ENCODE results near the gene CST6. TPM values are rescaled to one million over a fixed set of nuclear protein-coding genes. Genes with fewer than 3 reads are reported as not detected.

CST6 gene
- total and polyA plus RNA-seq, 2 donors (not counting 3 experiments of a cell fraction or from before 2014, with no cell fraction given), result 0.46 to 2.2 TPM

GRCh38 chr11:66048547-66049323 lies 36.9 kb downstream of the CST6 start, which contains the start of gene GAL3ST3:
Gene GAL3ST3, minus strand, starts transcription at chr11:66049161. Its CDS starts 3,746 bp downstream, at chr11:66045415.
- FAIRE-seq, result no peak
- Histone ChIP-seq H3K9me3 (replicated peaks; ENCODE audit: control insufficient read depth, insufficient read depth, low read length) (no peaks in the 10 kb centered on the region), H3K9ac (replicated peaks; ENCODE audit: extremely low read depth, insufficient read depth, low read length) (no peak within 1 kb of the TSS), H3K4me3 (replicated peaks in 1 of 3; ENCODE audit: insufficient read depth in 1 of 3, low read depth in 1 of 3, low read length in 3 of 3) (peak within 1 kb of the TSS in 1 of 3 experiments; percentile 22), H3K79me2 (ENCODE audit: control insufficient read depth, insufficient read depth, low read length) (peaks cover 16% of the 10 kb centered on the region), H3K4me1 (ENCODE audit: control insufficient read depth, extremely low read depth, insufficient read depth, low read length) (peaks cover 14% of the 10 kb centered on the region), H2AFZ (ENCODE audit: low read depth, low read length) (no peak within 1 kb of the TSS), H4K20me1 (replicated peaks; ENCODE audit: control insufficient read depth, extremely low read depth, insufficient read depth, low read length) (no peaks in the 10 kb centered on the region), H3K27me3 (ENCODE audit: control insufficient read depth in 2 of 2, insufficient read depth in 2 of 2, low read length in 2 of 2) (peaks cover 2 to 3% of the 10 kb centered on the region in 2 experiments), H3K4me2 (ENCODE audit: insufficient read depth, low read length) (no peak within 1 kb of the TSS), H3K9me1 (replicated peaks; ENCODE audit: control insufficient read depth, extremely low read depth, insufficient read depth, low read length) (no peaks in the 10 kb centered on the region), H3K36me3 (ENCODE audit: control insufficient read depth in 2 of 2, extremely low read depth in 1 of 2, insufficient read depth in 2 of 2, low read length in 2 of 2) (no peaks in the 10 kb centered on the region), H3K27ac (ENCODE audit: insufficient read depth, low read depth, low read length) (no peak within 1 kb of the TSS)
- dilution Hi-C loops (cut with MboI; ENCODE audit: extremely low pct_ligation_motif_present, low sequenced_read_pairs), result no loop called here
- no TSS peak for BruUV-seq (replicated peaks)
- POLR2A ChIA-PET, result no interaction called here
- CTCF ChIA-PET, result no interaction called here
- TF ChIP-seq POLR2A (IDR thresholded peaks at IDR 0.05; ENCODE audit: low read depth, low read length), result no peak
- no peak for TF ChIP-seq CTCF (IDR thresholded peaks at IDR 0.05; ENCODE audit: extremely low read depth in 1 of 2, insufficient read depth in 1 of 2, low read depth in 1 of 2, low read length in 2 of 2)
- TF ChIP-seq MYC (IDR thresholded peaks at IDR 0.05; ENCODE audit: low read depth, low read length), result no peak
- no peak for TF ChIP-seq POLR2AphosphoS5 (IDR thresholded peaks at IDR 0.05; ENCODE audit: insufficient read depth, low read depth, low read length)
- TF ChIP-seq GATA2 (IDR thresholded peaks at IDR 0.05; ENCODE audit: insufficient read depth, insufficient read length, low read depth, low read length), result no peak
- TF ChIP-seq MAX (IDR thresholded peaks at IDR 0.05; ENCODE audit: insufficient read depth, insufficient read length), result no peak
- no peak for TF ChIP-seq EZH2 (IDR thresholded peaks at IDR 0.05; ENCODE audit: borderline replicate concordance, low read depth, low read length, severe bottlenecking)
- no peak for TF ChIP-seq FOS (IDR thresholded peaks at IDR 0.05; ENCODE audit: borderline replicate concordance, insufficient read depth, low read length)
- no peak for TF ChIP-seq JUN (IDR thresholded peaks at IDR 0.05; ENCODE audit: borderline replicate concordance, insufficient read depth, insufficient read length, low read depth)
- no peak for DNase-seq (ENCODE audit: low read depth, low spot score)
- intact Hi-C loops (cut with micrococcal nuclease), result no loop called here
